Stomach smooth muscle (tissue), 2 donors: Measurements from ENCODE around the gene CEP55.

Experiments
- H3K27ac ChIP-seq: one replicate; pipeline ENCODE4 v1.7.0; 2013; ENCODE audit warnings: mild to moderate bottlenecking, low read length, inconsistent platforms
- H3K27me3 ChIP-seq, 2 donors: one replicate each; pipeline ENCODE4 v1.7.0; 2013; ENCODE audit warnings: low read length in 2 of 2; ENCODE audit not compliant: insufficient read depth in 2 of 2, control insufficient read depth in 1 of 2
- H3K36me3 ChIP-seq, 2 donors: one replicate each; pipeline ENCODE4 v1.7.0; 2013; ENCODE audit warnings: low read length in 2 of 2; ENCODE audit not compliant: control insufficient read depth in 2 of 2, insufficient read depth in 2 of 2
- H3K4me1 ChIP-seq: one replicate; pipeline ENCODE4 v1.7.0; 2013; ENCODE audit warnings: low read length; ENCODE audit not compliant: control insufficient read depth, insufficient read depth
- H3K4me3 ChIP-seq, 2 donors: one replicate each; pipeline ENCODE4 v1.7.0; 2013; ENCODE audit warnings: low read length in 2 of 2
- H3K9ac ChIP-seq, 2 donors: one replicate each; pipeline ENCODE4 v1.7.0; 2013; ENCODE audit warnings: low read length in 2 of 2, mild to moderate bottlenecking in 1 of 2
- H3K9me3 ChIP-seq, 2 donors: one replicate each; pipeline ENCODE4 v1.7.0; 2013; ENCODE audit warnings: low read length in 2 of 2; ENCODE audit not compliant: control insufficient read depth in 2 of 2
- donor health status: healthy.
- donor health status: Pancreatic carcinoma.

CEP55 gene

DNA sequence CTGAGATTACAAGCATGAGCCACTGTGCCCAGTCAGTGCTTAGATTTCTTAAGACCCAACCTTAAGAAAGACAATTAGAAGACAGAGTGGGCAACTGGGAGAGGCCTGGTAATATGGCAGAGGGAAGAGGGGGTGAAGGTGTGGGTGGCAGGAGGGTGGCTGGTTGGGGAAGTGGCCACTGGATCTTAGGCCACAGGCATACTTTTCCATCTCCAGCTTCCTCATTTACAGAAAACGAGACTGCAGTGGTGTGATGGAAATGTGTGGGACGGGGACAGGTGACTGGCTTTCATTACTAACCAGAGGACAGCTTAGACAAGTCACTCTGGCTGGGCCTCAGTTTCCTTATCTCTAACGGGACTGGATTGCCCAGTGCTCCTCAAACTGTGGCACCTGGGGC is 69.0 kb downstream of the CEP55 start:
- H3K4me3 ChIP-seq = no peak overlapping the region

GRCh38 chr10:93566435-93567276 is 70.2 kb downstream of the CEP55 start, which contains the start of gene FFAR4:
TSS of gene FFAR4 (plus strand) at chr10:93566665. CDS start at chr10:93566721, 56 bp downstream.
- H3K9me3 ChIP-seq = no peaks in the 10 kb centered on the region
- H3K4me3 ChIP-seq = no peak within 1 kb of the TSS
- H3K27me3 ChIP-seq = peaks cover 16 to 19% of the 10 kb centered on the region in 2 donors
- peaks cover 6% of the 10 kb centered on the region for H3K4me1 ChIP-seq
- H3K36me3 ChIP-seq = no peaks in the 10 kb centered on the region
- H3K9ac ChIP-seq = no peak within 1 kb of the TSS
- no peak within 1 kb of the TSS for H3K27ac ChIP-seq

More for the DNA sequence above, 69.0 kb downstream of the CEP55 start:
- peaks cover 16 to 19% of the 10 kb centered on the region in 2 donors for H3K27me3 ChIP-seq
- H3K27ac ChIP-seq = no peak overlapping the region
- H3K4me1 ChIP-seq = peaks cover 6% of the 10 kb centered on the region
- no peaks in the 10 kb centered on the region for H3K9me3 ChIP-seq
- no peaks in the 10 kb centered on the region for H3K36me3 ChIP-seq
- no peak overlapping the region for H3K9ac ChIP-seq

GRCh38 chr10:93567277-93568104 is 71.1 kb downstream of the CEP55 start:
- Histone ChIP-seq H3K27ac (no peak overlapping the region), H3K4me3 (no peak overlapping the region), H3K36me3 (no peaks in the 10 kb centered on the region), H3K4me1 (peaks cover 6% of the 10 kb centered on the region), H3K27me3 (peaks cover 17 to 19% of the 10 kb centered on the region in 2 donors), H3K9ac (no peak overlapping the region), H3K9me3 (no peaks in the 10 kb centered on the region)

- no peaks in the 10 kb centered on the region for H3K36me3 ChIP-seq
- no peak overlapping the region for H3K27ac ChIP-seq
- no peak overlapping the region for H3K9ac ChIP-seq
- H3K4me1 ChIP-seq = peaks cover 6% of the 10 kb centered on the region
- H3K27me3 ChIP-seq = peaks cover 18 to 19% of the 10 kb centered on the region in 2 donors
- no peaks in the 10 kb centered on the region for H3K9me3 ChIP-seq
- H3K4me3 ChIP-seq = no peak overlapping the region
Measured at GRCh38 chr10:93568105-93568390, 71.6 kb downstream of the CEP55 start.

- Histone ChIP-seq H3K27ac (no peak overlapping the region), H3K27me3 (peaks cover 18 to 19% of the 10 kb centered on the region in 2 donors), H3K9me3 (no peaks in the 10 kb centered on the region), H3K36me3 (no peaks in the 10 kb centered on the region), H3K4me3 (no peak overlapping the region), H3K4me1 (peaks cover 6% of the 10 kb centered on the region), H3K9ac (no peak overlapping the region)
Measured at GRCh38 chr10:93570383-93570782, 74.0 kb downstream of the CEP55 start.

- no peaks in the 10 kb centered on the region for H3K36me3 ChIP-seq
- peaks cover 2% of the 10 kb centered on the region for H3K4me1 ChIP-seq
- H3K27me3 ChIP-seq = peaks cover 4 to 8% of the 10 kb centered on the region in 2 donors
- no peak overlapping the region for H3K27ac ChIP-seq
- no peak overlapping the region for H3K9ac ChIP-seq
- no peak overlapping the region for H3K4me3 ChIP-seq
- H3K9me3 ChIP-seq = no peaks in the 10 kb centered on the region
Measured at GRCh38 chr10:93572606-93573005, 76.2 kb downstream of the CEP55 start.

DNA sequence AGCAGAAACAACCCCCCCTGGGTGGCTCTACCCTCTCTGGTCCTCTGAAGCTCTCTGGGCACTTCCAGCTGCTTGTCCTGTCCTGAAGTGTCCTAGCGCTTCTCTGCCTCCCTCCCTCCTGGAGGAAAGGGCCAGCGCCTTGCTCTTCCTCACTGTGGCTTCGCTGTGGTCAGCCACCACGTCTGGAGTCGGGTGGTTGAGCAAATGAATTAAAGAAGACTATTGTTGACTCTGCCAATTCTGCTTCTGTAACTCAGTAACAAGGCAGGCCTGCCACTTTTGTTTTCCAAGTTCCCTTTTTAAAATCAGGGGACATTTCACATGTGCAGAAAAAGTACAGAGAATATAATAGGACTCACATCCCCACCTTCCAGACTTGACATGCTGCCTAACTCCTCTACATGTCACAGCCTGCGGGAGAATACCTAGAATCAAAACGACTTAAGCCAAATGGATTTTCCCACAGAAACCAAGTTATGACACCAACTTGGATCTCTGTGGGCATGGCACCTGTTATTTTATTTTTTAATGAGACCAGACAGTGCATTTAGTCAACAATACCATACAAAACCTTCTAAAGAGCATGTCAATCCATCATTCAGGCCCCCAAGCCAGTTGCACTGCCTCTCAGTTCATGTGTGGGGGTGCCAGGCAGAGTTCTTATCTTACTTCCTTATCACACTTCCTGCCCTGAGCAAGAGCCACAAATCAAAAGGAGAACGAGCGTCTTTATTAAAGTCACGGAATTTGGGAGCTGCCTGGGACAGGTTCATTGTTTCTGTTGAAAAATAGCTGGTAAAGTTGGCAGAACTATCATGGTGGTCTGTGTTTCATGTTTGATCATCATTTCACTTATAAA is 76.9 kb downstream of the CEP55 start:
- Histone ChIP-seq H3K36me3 (no peaks in the 10 kb centered on the region), H3K4me3 (no peak overlapping the region), H3K4me1 (no peaks in the 10 kb centered on the region), H3K27ac (no peak overlapping the region), H3K9me3 (no peaks in the 10 kb centered on the region), H3K27me3 (peaks cover 3% of the 10 kb centered on the region in 2 donors), H3K9ac (no peak overlapping the region)

- Histone ChIP-seq H3K9ac (no peak overlapping the region), H3K9me3 (no peaks in the 10 kb centered on the region), H3K36me3 (no peaks in the 10 kb centered on the region), H3K4me3 (no peak overlapping the region), H3K27ac (no peak overlapping the region), H3K4me1 (no peaks in the 10 kb centered on the region), H3K27me3 (peaks cover 5 to 7% of the 10 kb centered on the region in 2 donors)
Measured at GRCh38 chr10:93573924-93574323, 77.5 kb downstream of the CEP55 start.

DNA sequence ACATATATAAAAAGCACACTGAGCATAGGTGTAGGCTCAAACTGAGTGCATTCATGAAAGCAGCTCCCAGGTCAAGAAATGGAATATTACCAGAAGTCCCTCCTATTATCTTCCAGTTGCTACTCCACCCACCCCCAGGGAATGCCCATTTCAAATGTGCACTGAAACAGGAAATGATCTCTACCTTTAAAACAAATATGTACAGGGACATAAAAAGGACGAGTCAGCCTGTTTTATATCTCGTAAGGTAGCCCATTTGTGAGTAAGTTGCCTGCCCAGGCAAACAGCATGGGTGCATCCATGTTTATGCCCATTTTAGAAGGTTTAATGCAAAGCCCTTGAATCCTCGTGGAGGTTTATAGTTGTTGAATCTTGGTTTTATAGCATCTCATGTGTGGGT is 80.5 kb downstream of the CEP55 start:
- no peak overlapping the region for H3K9ac ChIP-seq
- H3K36me3 ChIP-seq = no peaks in the 10 kb centered on the region
- no peaks in the 10 kb centered on the region for H3K4me1 ChIP-seq
- peaks cover 7% of the 10 kb centered on the region in 2 donors for H3K27me3 ChIP-seq
- H3K4me3 ChIP-seq = no peak overlapping the region
- H3K9me3 ChIP-seq = peaks cover 6 to 12% of the 10 kb centered on the region in 2 donors
- H3K27ac ChIP-seq = no peak overlapping the region

GRCh38 chr10:93577565-93577964 is 81.2 kb downstream of the CEP55 start:
- H3K4me3 ChIP-seq = no peak overlapping the region
- H3K27ac ChIP-seq = no peak overlapping the region

More at GRCh38 chr10:93577565-93577964, 81.2 kb downstream of the CEP55 start:
- Histone ChIP-seq H3K9ac (no peak overlapping the region), H3K27me3 (peaks cover 5 to 7% of the 10 kb centered on the region in 2 donors), H3K4me1 (no peaks in the 10 kb centered on the region), H3K9me3 (peaks cover 6 to 12% of the 10 kb centered on the region in 2 donors), H3K36me3 (no peaks in the 10 kb centered on the region)
